ENCODE measurements around the gene SOX18. TPM values are rescaled to one million over a fixed set of nuclear protein-coding genes. Genes with fewer than 3 reads are reported as not detected.

Gene SOX18
- total and polyA plus RNA-seq, 2 of the 13 experiments (the other 11 are each of a cell fraction or from before 2014, with no cell fraction given): 1.6 to 1.9 TPM

GRCh38 chr20:64052987-64053840 is 3.8 kb upstream of the SOX18 start (continued):
- no peak; the same call in 1 of the 2 replicates for TF ChIP-seq ZNF646 (CRISPR knock-in tag; IDR thresholded peaks at IDR 0.05)
- TF ChIP-seq BCLAF1 (IDR thresholded peaks at IDR 0.05): no peak
- TF ChIP-seq THRA (CRISPR knock-in tag; IDR thresholded peaks at IDR 0.05; ENCODE audit: borderline replicate concordance): peak; percentile 74; the same call in 1 of the 2 replicates
- TF ChIP-seq ZNF605 (CRISPR knock-in tag; IDR thresholded peaks at IDR 0.05): peak; percentile 33; the same call in 1 of the 2 replicates
- peak; percentile 53; the same call in 1 of the 2 replicates for TF ChIP-seq TCF7 (IDR thresholded peaks at IDR 0.05; ENCODE audit: low read depth)
- TF ChIP-seq TBX2 (CRISPR knock-in tag; IDR thresholded peaks at IDR 0.05; ENCODE audit: borderline replicate concordance): peak; percentile 70; the same call in 1 of the 2 replicates
- TF ChIP-seq RFX1 (IDR thresholded peaks at IDR 0.05): 0 out of 2 replicates have a peak, but pooled peaks have one; percentile 2
- no peak for TF ChIP-seq ZNF549 (CRISPR knock-in tag; IDR thresholded peaks at IDR 0.05)
- peak; percentile 66 for TF ChIP-seq RXRB (CRISPR knock-in tag; IDR thresholded peaks at IDR 0.05; ENCODE audit: borderline replicate concordance)
- TF ChIP-seq ZNF362 (CRISPR knock-in tag; IDR thresholded peaks at IDR 0.05; ENCODE audit: borderline replicate concordance): 0 out of 2 replicates have a peak, but pooled peaks have one; percentile 20
- TF ChIP-seq TERF1 (CRISPR knock-in tag; IDR thresholded peaks at IDR 0.05): peak; percentile 90; the same call in 1 of the 2 replicates
- peak; percentile 32; the same call in 1 of the 2 replicates for TF ChIP-seq GATAD1 (CRISPR knock-in tag; IDR thresholded peaks at IDR 0.05)

All from HepG2 (cell line).